Kidney glomerular epithelial cell (primary cell): ENCODE data around the gene STAB1.

Experiments
- DNase-seq: peaks from one replicate; lab custom pipeline; 2025; lab: John Stamatoyannopoulos, UW

The STAB1 gene

DNA sequence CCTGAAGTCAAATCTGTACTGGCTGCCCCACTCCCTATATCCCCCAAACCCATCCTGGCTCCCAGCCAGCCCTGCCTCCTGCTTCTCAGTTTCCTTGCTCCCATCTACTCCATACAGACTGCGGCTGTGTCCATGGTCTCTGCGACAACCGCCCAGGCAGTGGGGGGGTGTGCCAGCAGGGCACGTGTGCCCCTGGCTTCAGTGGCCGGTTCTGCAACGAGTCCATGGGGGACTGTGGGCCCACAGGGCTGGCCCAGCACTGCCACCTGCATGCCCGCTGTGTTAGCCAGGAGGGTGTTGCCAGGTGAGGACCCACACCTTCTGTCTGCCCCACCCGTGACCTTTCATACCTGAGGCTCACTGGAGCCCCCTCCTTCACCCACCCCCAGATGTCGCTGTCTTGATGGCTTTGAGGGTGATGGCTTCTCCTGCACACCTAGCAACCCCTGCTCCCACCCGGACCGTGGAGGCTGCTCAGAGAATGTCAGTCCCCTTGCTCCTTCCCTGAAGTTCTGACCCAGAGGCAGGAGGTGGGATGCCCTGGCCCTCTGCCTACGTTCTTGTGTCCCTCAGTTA is 14.7 kb downstream of the STAB1 start:
- DNase-seq: no peak

DNA sequence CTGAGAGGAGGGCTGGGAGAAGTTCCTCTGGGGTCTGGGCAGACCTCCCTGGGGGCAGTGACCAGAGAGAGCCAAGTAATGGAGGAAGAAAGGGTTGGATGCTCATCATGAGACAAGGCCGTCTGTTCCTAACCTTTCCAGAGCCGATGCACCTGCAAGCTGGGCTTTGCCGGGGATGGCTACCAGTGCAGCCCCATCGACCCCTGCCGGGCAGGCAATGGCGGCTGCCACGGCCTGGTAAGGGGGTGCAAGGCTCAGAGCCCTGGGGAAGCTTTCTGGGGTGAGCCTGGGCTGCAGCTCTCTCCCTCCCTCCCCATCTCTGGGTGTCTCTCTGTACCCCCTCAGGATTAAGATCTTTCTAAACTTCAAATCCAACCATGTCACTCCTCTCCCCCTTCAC is 16.4 kb downstream of the STAB1 start:
- no peak for DNase-seq

DNA sequence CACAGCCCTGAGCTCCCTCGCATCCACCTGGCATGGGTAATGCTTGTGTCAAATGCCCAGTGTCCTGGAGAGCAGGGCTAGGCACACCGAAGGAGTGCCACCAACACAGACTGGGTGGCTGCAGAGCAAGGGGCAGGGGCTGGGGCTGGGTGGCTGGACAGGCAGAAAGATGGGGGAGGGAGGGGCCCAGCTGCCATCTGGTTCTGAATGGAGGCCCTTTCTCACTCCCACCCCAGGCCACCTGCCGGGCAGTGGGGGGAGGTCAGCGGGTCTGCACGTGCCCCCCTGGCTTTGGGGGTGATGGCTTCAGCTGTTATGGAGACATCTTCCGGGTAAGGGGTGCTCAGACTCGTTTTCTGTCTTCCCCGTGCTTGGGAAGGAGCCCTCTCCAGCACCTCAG is 17.0 kb downstream of the STAB1 start:
- DNase-seq: no peak

DNA sequence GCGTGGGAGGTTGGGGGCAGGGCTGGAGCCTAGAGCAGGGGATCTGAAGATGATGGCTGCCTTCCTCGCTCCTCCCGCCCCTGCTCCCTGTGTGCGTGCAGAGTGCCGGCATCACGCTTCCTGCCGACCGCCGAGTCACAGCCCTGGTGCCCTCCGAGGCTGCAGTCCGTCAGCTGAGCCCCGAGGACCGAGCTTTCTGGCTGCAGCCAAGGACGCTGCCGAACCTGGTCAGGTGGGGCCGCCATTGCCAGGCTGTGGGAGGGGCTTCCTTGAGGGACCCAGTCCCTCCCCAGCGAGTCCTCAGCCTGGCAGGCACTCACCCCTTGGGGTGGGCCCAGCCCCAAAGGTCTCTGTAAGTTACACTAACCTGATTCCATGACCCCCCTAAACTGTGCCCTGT is 17.6 kb downstream of the STAB1 start:
- DNase-seq: no peak

DNA sequence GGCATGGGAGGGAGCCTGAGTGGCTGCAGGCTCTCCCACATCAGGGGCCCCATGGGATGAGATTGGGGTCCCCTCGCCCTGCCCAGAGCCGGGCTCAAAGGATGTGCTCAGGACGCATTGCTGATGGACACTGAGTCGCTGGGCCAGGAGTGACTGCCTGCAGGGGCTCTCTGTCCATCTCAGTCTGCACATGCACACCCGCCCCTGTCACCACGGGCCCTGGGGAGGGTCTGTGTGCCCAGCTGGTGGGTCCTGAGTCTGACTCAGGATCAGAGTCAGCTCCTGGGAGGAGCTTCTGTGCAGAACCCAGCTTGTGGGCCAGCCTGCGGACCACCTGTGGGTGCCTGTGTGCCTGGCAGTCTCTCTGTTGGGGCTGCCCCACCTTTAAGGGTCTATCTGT is 18.1 kb downstream of the STAB1 start:
- DNase-seq: no peak

DNA sequence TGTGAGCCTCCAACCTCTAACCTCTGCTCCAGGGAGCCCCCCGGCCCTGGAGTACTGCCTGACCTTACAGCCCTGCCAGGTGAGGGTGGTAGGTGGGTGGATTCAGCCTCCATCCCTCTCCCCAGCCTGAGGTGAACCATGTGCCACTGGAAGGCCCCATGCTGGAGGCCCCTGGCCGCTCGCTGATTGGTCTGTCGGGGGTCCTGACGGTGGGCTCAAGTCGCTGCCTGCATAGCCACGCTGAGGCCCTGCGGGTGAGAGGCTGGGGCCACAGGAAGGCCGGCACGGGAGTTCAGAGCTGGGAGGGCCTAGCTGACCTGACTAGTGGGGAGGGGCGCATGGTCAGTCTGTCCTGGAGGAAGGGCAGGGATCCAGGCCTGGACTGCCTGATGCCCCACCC is 19.4 kb downstream of the STAB1 start:
- no peak for DNase-seq

DNA sequence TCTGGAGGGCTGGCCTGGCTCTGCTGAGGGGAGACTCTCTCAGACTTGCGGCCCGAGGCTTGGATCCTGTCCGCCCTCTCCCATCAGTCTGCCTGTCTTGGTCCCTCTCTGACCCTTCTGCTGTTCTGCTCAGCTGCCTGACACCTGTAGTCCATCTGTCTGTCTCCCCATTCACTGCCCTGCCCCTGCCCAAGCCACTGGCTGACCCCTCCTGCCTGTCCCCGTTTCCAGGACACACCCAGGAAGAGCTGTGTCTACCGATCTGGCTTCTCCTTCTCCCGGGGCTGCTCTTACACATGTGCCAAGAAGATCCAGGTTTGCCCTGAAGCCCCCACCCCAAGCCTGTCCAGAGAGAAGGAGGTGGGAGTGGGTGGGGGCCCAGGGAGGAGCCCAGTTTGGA is 20.1 kb downstream of the STAB1 start:
- no peak for DNase-seq

DNA sequence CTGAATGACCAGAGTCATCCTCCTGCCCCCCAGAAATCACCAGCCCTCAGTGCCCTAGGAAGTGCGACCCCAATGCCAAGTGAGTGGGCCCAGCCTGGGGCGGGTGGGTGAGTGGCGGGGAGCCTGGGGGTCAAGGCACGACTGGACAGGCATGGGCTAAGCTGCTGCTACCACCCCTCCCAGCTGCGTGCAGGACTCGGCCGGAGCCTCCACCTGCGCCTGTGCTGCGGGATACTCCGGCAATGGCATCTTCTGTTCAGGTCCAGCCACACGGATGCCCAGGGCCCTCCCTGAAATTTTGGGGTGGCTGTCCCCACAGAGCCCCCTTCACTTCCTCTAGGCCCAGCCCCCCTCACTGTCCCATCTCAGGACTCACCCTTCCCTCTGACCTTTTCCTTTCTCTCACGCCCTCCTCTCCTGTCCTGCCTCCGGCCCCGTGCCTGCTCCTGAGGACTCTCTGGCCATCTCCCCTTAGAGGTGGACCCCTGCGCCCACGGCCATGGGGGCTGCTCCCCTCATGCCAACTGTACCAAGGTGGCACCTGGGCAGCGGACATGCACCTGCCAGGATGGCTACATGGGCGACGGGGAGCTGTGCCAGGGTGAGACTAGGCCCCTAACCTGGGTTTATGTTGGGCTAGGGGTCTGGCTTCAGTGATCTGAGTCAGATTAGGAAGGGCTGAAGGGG is 21.5 kb downstream of the STAB1 start:
- no peak for DNase-seq

DNA sequence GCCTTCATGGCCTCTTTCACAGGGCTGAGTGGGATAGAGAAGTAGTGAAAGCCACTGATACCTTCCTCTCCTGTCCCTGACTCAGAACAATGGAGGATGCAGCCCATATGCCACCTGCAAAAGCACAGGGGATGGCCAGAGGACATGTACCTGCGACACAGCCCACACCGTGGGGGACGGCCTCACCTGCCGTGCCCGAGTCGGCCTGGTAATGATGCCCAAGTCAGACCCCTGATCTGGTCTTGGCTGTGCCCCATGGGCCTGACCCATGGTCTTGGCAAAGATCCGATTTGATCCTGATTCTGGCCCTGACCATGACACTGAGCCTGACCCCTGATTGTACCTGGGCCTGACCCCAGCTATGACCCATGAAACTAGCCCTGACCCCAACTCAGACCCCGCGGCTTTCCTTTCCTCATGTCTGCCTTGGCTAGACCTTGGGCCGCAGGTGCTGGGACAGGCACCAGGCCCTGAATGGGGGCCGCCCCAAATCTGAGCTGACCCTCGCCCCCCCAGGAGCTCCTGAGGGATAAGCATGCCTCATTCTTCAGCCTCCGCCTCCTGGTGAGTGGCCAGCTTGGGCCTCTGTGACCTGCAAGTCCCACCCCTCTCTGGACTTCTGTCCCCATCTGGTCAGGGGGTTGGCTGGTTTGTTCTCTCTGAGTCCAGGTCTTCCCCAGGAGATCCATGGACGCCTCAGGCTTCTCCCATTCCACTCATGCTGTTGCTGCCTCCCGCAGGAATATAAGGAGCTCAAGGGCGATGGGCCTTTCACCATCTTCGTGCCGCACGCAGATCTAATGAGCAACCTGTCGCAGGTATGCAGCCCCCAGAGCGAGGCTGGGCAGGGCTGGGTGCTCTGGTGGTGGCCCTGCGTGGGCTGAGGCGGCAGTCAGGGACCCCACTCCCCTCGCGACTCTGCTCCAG is 22.9 kb downstream of the STAB1 start:
- DNase-seq: no peak

DNA sequence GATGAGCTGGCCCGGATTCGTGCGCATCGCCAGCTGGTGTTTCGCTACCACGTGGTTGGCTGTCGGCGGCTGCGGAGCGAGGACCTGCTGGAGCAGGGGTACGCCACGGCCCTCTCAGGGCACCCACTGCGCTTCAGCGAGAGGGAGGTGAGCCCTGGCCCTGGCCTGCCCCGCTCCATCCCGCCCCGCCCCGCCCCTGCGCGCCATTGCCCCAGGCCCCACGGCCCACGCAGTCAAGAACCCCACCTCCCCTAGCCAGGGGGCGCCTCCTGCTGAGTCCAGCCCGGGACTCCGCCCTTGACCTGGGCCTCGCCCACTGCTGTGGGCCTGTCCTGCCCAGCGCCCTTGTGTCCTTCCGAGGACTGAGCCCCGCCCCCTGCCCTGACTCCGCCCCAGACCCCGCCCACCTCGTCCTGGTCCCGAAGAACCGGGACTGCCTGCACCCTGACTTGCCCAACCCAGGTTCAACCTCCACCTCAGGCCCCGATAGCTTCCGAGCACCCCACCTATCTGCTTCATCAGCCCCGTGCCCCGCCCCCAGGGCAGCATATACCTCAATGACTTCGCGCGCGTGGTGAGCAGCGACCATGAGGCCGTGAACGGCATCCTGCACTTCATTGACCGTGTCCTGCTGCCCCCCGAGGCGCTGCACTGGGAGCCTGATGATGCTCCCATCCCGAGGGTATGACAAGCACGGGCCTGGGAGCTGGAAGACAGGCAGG is 23.7 kb downstream of the STAB1 start:
- no peak for DNase-seq

DNA sequence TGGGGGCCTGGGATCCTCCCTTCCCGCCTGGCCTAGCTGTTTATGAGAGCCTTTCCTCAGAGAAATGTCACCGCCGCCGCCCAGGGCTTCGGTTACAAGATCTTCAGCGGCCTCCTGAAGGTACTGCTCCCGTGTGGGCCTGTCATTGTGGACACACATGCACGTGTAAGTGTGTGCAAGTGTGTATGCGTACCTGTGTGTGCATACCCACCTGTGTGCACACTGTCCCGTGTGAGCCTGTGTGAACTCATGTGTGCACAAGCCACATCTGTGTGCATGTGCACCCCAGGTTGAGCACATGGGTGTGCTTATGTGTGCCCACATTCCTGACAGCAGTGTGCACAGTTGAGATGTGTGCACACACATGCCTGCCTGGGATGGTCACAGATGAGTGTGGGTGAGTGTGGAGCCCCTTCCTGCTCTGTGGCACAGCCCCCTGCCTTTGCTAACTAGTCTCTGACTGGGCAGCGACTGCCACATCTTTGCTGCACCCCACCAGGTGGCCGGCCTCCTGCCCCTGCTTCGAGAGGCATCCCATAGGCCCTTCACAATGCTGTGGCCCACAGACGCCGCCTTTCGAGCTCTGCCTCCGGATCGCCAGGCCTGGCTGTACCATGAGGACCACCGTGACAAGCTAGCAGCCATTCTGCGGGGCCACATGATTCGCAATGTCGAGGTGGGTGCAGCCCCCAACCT is 24.5 kb downstream of the STAB1 start:
- no peak for DNase-seq

DNA sequence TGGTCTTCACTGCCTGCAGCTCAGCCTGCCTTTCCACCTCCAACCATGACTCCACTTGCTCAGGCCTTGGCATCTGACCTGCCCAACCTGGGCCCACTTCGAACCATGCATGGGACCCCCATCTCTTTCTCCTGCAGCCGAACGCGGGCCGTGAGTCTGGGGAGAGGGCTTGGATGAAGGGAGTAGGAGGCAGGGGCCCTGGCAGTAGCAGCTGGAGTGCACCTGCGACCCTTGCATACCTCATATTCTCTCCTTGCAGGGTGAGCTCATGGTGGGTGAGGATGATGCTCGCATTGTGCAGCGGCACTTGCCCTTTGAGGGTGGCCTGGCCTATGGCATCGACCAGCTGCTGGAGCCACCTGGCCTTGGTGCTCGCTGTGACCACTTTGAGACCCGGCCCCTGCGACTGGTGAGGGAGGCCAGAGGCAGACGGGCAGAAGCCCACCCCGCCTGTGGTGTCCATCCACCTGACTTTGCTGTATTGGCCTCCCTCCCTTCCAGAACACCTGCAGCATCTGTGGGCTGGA is 25.1 kb downstream of the STAB1 start:
- DNase-seq: no peak

DNA sequence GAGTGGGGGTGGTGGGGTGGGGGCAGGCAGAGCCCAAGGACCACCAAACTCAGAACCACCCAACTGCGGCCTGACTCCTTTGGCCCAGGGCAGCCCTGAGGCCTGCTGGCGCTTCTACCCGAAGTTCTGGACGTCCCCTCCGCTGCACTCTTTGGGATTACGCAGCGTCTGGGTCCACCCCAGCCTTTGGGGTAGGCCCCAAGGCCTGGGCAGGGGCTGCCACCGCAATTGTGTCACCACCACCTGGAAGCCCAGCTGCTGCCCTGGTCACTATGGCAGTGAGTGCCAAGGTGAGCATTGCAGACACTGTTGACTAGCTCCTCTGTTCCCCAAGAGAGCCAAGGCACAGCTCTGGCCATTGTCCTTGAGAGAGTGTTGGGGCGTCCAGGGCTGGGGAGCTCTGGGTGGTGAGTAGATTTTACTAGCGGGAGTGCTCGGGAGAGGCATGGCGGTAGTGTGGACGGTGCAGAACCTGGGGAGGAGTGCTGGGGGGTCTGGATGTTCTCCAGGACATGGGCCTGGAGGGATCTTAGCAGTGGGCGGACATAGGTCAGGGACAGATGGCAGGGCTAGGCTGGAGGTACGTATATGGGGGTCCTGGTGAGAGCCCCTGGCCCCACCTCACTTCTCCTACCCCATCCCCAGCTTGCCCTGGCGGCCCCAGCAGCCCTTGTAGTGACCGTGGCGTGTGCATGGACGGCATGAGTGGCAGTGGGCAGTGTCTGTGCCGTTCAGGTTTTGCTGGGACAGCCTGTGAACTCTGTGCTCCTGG is 25.8 kb downstream of the STAB1 start:
- no peak for DNase-seq

DNA sequence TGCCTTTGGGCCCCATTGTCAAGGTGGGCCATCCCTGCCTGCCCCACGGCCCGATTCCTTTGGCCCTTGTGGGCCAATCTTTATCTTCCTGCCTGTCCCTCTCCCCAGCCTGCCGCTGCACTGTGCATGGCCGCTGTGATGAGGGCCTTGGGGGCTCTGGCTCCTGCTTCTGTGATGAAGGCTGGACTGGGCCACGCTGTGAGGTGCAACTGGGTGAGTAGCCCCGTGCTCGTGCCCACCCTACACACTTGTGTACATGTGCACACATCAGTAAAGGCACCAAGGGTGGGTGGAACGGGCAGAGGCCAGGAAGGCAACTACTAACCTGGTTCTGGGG is 26.3 kb downstream of the STAB1 start:
- no peak for DNase-seq

DNA sequence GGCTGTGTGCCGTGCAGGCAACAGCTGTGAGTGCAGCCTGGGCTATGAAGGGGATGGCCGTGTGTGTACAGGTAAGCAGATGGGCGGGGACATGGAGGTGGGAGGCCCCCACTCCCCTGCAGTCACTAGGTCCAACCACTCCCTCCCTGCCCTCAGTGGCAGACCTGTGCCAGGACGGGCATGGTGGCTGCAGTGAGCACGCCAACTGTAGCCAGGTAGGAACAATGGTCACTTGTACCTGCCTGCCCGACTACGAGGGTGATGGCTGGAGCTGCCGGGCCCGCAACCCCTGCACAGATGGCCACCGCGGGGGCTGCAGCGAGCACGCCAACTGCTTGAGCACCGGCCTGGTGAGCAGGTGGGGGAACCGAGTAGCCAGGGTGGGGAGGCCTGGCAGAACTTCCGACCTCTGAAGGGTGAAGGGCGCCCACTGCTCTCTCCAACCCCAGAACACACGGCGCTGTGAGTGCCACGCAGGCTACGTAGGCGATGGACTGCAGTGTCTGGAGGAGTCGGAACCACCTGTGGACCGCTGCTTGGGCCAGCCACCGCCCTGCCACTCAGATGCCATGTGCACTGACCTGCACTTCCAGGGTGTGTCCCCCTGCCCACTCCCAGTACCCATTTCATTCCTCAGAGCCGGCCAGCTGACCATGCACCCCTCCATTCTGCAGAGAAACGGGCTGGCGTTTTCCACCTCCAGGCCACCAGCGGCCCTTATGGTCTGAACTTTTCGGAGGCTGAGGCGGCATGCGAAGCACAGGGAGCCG is 26.9 kb downstream of the STAB1 start:
- no peak for DNase-seq

DNA sequence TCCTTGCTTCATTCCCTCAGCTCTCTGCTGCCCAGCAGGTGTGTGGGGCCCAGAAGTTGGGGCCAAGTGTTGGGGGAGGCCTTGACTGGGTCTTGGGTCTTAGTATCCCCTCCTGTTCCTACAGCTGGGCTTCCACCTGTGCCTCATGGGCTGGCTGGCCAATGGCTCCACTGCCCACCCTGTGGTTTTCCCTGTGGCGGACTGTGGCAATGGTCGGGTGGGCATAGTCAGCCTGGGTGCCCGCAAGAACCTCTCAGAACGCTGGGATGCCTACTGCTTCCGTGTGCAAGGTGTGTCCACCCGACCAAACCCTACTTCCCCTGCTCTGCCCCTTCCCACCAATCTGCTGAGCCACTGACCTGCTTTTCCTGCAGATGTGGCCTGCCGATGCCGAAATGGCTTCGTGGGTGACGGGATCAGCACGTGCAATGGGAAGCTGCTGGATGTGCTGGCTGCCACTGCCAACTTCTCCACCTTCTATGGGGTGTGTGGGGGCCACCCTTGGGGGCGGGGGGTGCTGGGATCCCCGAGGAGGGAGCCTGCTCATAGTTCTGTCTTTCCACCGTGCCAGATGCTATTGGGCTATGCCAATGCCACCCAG is 27.6 kb downstream of the STAB1 start:
- no peak for DNase-seq

DNA sequence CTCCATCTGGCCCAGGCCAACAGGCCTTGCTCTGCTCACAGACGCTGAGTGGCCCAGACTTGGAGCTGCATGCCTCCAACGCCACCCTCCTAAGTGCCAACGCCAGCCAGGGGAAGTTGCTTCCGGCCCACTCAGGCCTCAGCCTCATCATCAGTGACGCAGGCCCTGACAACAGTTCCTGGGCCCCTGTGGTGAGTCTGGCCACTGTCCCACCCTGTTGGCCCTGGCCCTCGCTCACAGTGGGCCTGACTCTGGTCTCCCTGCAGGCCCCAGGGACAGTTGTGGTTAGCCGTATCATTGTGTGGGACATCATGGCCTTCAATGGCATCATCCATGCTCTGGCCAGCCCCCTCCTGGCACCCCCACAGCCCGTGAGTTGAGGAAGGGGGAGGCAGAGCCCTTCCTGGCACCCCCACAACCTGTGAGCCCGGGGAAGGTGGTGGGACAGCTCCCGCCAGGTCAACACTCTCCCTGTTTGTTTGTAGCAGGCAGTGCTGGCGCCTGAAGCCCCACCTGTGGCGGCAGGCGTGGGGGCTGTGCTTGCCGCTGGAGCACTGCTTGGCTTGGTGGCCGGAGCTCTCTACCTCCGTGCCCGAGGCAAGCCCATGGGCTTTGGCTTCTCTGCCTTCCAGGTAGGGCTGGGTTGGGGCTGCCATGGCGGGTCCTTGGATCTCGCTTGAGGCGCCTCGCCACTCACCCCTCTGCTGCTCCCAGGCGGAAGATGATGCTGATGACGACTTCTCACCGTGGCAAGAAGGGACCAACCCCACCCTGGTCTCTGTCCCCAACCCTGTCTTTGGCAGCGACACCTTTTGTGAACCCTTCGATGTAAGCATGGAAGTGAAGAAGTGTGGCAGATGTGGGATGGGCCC is 28.5 kb downstream of the STAB1 start:
- no peak for DNase-seq

DNA sequence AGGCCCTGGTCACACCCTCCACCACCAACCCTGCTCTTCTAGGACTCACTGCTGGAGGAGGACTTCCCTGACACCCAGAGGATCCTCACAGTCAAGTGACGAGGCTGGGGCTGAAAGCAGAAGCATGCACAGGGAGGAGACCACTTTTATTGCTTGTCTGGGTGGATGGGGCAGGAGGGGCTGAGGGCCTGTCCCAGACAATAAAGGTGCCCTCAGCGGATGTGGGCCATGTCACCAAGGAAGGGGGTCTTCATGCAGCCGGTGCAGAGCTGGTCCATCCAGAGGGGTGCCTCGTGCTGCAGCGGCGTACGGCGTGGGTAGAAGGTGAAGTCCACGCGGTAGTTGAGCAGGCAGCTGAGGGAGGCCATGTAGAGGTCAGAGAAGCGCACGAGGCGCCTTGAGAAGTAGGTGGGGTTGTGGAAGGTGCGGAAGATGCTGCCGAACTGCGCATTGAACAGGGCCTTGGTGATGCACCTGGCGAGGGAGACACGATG is 29.2 kb downstream of the STAB1 start:
- no peak for DNase-seq
